HepG2 (cell line): ENCODE measurements around the gene PC. TPM values are rescaled to one million over a fixed set of nuclear protein-coding genes. Genes with fewer than 3 reads are reported as not detected.

ENCODE experiments used
- ATAC-seq: fragments of 200-7000 bp; cut with Tn5 transposase; 3 replicates; pipeline ENCODE4 v1.9.1; 2020; ENCODE audit warnings: mild to moderate bottlenecking, moderate library complexity
- BruUV-seq: library from RNA; stranded (reverse); fragments of 400-500 nt; replicated peaks from 2 replicates; lab custom pipeline; 2021; lab: Mats Ljungman, UMichigan
- CTCF ChIA-PET: fragments of 300-600 bp; formaldehyde crosslinking; extraction: SDS; loops from one replicate; lab custom pipeline; 2021; ENCODE audit warnings: low total read pairs, inconsistent platforms, low intra/inter-chr PET ratio; lab: Yijun Ruan, JAX
- POLR2A ChIA-PET: fragments of 350-600 bp; sonication (Branson Sonifier 250); formaldehyde crosslinking; loops from one replicate; lab custom pipeline; 2020; ENCODE audit warnings: antibody characterized with exemption, inconsistent platforms; lab: Yijun Ruan, JAX
- DNase-seq: peaks from one replicate; pipeline ENCODE4 v3.0.0-alpha.2; 2015; ENCODE audit warnings: low spot score
- FAIRE-seq: peaks from 3 replicates; lab custom pipeline; 2011; peaks lifted over from hg19 to GRCh38; lab: Jason Lieb, UNC
- H2AFZ ChIP-seq: one replicate; pipeline ENCODE4 v1.6.1; 2011; ENCODE audit warnings: low read length, inconsistent platforms
- H3K27ac ChIP-seq: fragments of 300-600 bp; 3 replicates; pipeline ENCODE4 v1.8.0; 2011; ENCODE audit warnings: mixed run types, mild to moderate bottlenecking, mixed read lengths, low read length, inconsistent platforms; ENCODE audit not compliant: insufficient read depth; ENCODE audit errors: extremely low read length
- H3K27me3 ChIP-seq, 2 experiments: fragments of 200-600 bp in 1 of 2; 2 replicates in 1 of 2; 3 replicates in 1 of 2; pipeline versions ENCODE4 v1.6.0 to v1.8.0; 2011; ENCODE audit warnings: low read length in 2 of 2, mild to moderate bottlenecking in 2 of 2, moderate library complexity in 2 of 2, inconsistent platforms in 1 of 2; ENCODE audit not compliant: insufficient read depth in 2 of 2, control insufficient read depth in 1 of 2
- H3K36me3 ChIP-seq, 2 experiments: fragments of 200-600 bp in 1 of 2; replicated peaks in 1 of 2; 2 replicates in 1 of 2; 3 replicates in 1 of 2; pipeline versions ENCODE4 v1.5.1 to v1.8.0; 2011; ENCODE audit warnings: low read length in 2 of 2, inconsistent platforms in 1 of 2; ENCODE audit not compliant: insufficient read depth in 2 of 2, control insufficient read depth in 1 of 2
- H3K4me1 ChIP-seq: 2 replicates; pipeline ENCODE4 v1.5.1; 2012; ENCODE audit warnings: low read length, inconsistent platforms; ENCODE audit not compliant: insufficient read depth
- H3K4me2 ChIP-seq: 2 replicates; pipeline ENCODE4 v1.6.0; 2011; ENCODE audit warnings: low read depth, low read length, inconsistent platforms
- H3K4me3 ChIP-seq, 3 experiments: fragments of 200-600 bp in 1 of 3; sonication (generic), shearing (Covaris generic) in 1 of 3; replicated peaks in 1 of 3; 2 replicates each; pipeline ENCODE4 v1.5.1; 2011 to 2016; ENCODE audit warnings: low read length in 3 of 3, inconsistent platforms in 2 of 3, low read depth in 2 of 3, mild to moderate bottlenecking in 2 of 3, control low read depth in 1 of 3, mixed read lengths in 1 of 3; ENCODE audit not compliant: insufficient read depth in 1 of 3
- H3K79me2 ChIP-seq: one replicate; pipeline ENCODE4 v1.6.1; 2011; ENCODE audit warnings: low read length, inconsistent platforms; ENCODE audit not compliant: insufficient read depth
- H3K9ac ChIP-seq: 2 replicates; pipeline ENCODE4 v1.6.0; 2011; ENCODE audit warnings: mild to moderate bottlenecking, low read depth, low read length, inconsistent platforms; ENCODE audit not compliant: insufficient read depth
- H3K9me3 ChIP-seq: 2 replicates; pipeline ENCODE4 v1.5.1; 2012; ENCODE audit warnings: mild to moderate bottlenecking, low read length
- H4K20me1 ChIP-seq: 2 replicates; pipeline ENCODE4 v1.6.0; 2011; ENCODE audit warnings: inconsistent platforms, mild to moderate bottlenecking, low read length, moderate library complexity; ENCODE audit not compliant: insufficient read depth
- ATAD3A ChIP-seq: sonication (generic); formaldehyde crosslinking; IDR thresholded peaks from 2 replicates; pipeline ENCODE4 v1.4.0; 2020; ENCODE audit warnings: missing genetic modification reagents
- KDM2A ChIP-seq: sonication (generic); formaldehyde crosslinking; IDR thresholded peaks from 2 replicates; pipeline ENCODE4 v1.4.0; 2020; ENCODE audit warnings: low read depth, missing genetic modification reagents, borderline replicate concordance
- MAFF ChIP-seq: IDR thresholded peaks from 2 replicates; pipeline ENCODE4 v1.6.1; 2011; ENCODE audit warnings: low read depth, low read length, improper control_type of control experiment
- MAFK ChIP-seq, 2 experiments: IDR thresholded peaks in 1 of 2; conservative IDR thresholded peaks in 1 of 2; 2 replicates each; pipeline ENCODE4 v1.6.1; 2011; ENCODE audit warnings: improper control_type of control experiment in 2 of 2, low read length in 2 of 2
- NFE2L2 ChIP-seq: fragments of 150-350 bp; IDR thresholded peaks from 2 replicates; pipeline ENCODE4 v1.6.1; 2014; ENCODE audit warnings: low read length
- WGBS: methylation state at CpG from one replicate; pipeline ENCODE4 v1.1.6; 2017; ENCODE audit warnings: low lambda C conversion rate; 5-methylcytosine and 5-hydroxymethylcytosine counted together
- in situ Hi-C: cut with HindIII; loops from 2 replicates; pipeline ENCODE4 v1.10.0; 2017; ENCODE audit warnings: low pct_unique_long_range_greater_than_20kb; ENCODE audit not compliant: extremely low pct_ligation_motif_present
- intact Hi-C: fragments of 100-400 bp; cut with micrococcal nuclease; formaldehyde crosslinking; loops from one replicate; pipeline ENCODE4 v1.10.0; 2022; ENCODE audit not compliant: unreplicated experiment
- polyA plus RNA-seq, 8 experiments: library from polyadenylated mRNA; depleted of rRNA in 3 of 8; stranded (reverse) in 7 of 8; unstranded in 1 of 8; fragments of >200 nt; fragmentation: Illumina TruSeq in 4 of 8; extraction: Trizol in 4 of 8; gene quantifications; 2 replicates each; pipeline versions ENCODE4 v1.2.1 to v1.2.3, GENCODE V29; 2011 to 2016; ENCODE audit warnings: low read depth in 4 of 8, missing spikeins in 1 of 8, mixed read lengths in 1 of 8; ENCODE audit not compliant: insufficient read depth in 1 of 8
- total RNA-seq, 5 experiments: library from RNA; depleted of rRNA; stranded (reverse); fragments of >200 nt; fragmentation: Illumina TruSeq; extraction: Trizol; gene quantifications; 2 replicates each; pipeline ENCODE4 v1.2.3, GENCODE V29; 2016; ENCODE audit warnings: low read depth in 1 of 5

Gene PC
- total and polyA plus RNA-seq, 2 of the 13 experiments (the other 11 are each of a cell fraction or from before 2014, with no cell fraction given) = 29.0 to 39.0 TPM

DNA sequence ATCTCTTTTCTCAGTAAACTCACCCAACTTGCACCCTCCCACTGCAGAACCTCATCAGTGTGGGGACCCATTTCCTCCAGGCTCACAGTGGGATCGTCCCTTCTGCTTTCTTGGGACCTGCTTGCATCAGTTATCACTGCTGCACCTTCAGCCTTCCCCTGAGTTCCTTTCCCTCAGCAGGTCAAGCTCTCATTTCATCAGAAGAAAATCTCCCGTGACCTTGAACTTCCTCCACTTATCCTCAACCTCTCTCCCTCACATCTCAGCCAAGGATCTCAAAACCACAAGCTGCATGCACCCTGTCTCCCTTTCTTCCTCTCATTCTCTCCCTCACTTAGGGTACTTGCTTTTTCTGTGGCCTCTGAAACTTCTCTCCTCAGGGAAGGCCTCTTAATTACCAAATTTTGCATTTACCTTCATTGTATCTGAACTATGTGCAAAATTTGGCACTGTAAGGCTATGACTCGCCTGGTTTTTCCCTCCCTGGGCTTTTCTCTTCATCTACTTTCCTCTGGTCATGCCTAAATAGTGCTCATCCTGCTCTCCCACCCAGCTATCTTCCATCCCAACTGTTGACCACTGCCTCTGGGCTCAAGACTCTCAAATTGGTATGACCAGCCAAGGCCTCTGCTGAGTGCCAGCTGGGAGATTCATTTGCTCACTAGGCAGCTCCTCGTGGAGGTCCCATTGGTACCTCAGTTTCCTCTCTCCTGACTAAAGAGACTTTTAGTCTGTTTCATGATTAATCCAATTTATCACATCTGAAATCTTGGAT, 117.7 kb downstream of the PC start (continued):
- TF ChIP-seq ATAD3A = no peak
- TF ChIP-seq, all 625 proteins: peak for 0

DNA sequence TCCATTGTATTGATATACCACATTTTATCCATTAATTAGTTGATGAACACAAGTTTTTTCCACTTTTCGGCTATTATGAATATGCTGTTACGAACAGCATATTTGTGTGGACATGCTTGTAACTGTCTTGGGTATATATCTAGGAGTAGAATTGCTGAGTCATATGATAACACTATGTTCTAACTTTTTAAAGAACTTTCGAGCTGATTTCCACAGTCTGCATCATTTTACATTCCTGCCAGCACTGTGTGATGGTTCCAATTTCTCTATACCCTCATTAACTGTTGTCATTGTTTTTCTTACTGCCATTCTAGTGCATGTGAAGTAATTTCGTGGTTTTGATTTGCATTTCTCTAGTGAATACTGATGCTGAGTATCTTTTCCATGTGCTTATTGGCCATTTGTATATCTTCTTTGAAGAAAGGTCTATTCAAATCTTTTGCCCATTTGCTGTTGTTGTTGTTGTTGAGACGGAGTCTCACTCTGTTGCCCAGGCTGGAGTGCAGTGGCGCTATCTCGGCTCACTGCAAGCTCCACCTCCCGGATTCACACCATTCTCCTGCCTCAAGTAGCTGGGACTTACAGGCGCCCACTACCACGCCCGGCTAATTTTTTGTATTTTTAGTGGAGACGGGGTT, 122.3 kb downstream of the PC start:
- Histone ChIP-seq H2AFZ (no peak overlapping the region), H3K79me2 (no peaks in the 10 kb centered on the region), H3K27ac (no peak overlapping the region), H3K27me3 (no peaks in the 10 kb centered on the region; a peak in 1 of 5 replicates), H3K9me3 (no peaks in the 10 kb centered on the region), H3K4me1 (peaks cover 8% of the 10 kb centered on the region; the same call in 1 of the 2 replicates), H3K4me2 (no peak overlapping the region), H3K4me3 (no peak overlapping the region), H3K9ac (no peak overlapping the region), H3K36me3 (peaks cover 0 to 10% of the 10 kb centered on the region in 2 experiments; a peak in 1 of 5 replicates), H4K20me1 (no peaks in the 10 kb centered on the region)
- intact Hi-C loops = no loop called here
- in situ Hi-C loops = loop anchor here (25.0 kb wide), 2 partner anchors 274 to 424 kb away; partner anchors contain the start of genes CTSF and NPAS4
- ATAC-seq (no peak), FAIRE-seq (no peak), DNase-seq (no peak)
- CTCF ChIA-PET = interaction anchor here (3.3 kb wide), 1 partner anchor 141 kb away, joined by 84 read pairs; no protein-coding TSS in a partner anchor
- 96% methylated on average over 12 of the region's 12 CpGs for WGBS
- peak; percentile 44 for TF ChIP-seq MAFF
- TF ChIP-seq KDM2A (CRISPR knock-in tag) = no peak
- TF ChIP-seq MAFK (conservative IDR thresholded peaks at IDR 0.05 in 1 of 2, IDR thresholded peaks at IDR 0.05 in 1 of 2; ENCODE audit: low read length in 2 of 2) = peak; percentile 69 to 77
- peak; percentile 74 for TF ChIP-seq NFE2L2
- no TSS peak for BruUV-seq
- POLR2A ChIA-PET = no interaction called here
